Measurements from ENCODE around the gene SIRPB1. TPM values are rescaled to one million over a fixed set of nuclear protein-coding genes. Genes with fewer than 3 reads are reported as not detected.

SIRPB1 gene
- total RNA-seq, 1 experiment from 2014 or later, result 2.4 TPM

DNA sequence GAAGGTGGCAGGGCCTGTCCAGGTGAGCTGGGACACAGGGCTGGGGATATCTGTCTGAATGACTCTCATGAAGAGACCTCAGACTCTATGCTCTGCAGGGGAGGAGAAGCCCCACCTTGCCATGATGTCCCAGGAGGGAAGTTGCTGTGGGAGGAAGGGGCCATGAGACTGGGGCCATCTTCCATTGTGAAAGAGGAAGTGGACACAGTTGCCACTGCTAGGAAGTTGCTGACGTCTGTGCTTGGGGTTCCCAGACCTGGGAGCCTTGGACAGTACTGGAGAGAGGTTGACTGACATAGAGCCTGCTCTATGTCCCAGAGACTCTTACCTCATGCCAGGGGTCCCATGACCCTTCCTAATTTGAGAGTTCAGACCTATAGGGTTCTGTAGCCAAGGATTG lies 24.5 kb downstream of the SIRPB1 start:
- Mint-ChIP-seq H3K9me3 (ENCODE audit: unreplicated experiment) (no peaks in the 10 kb centered on the region), H3K27me3 (ENCODE audit: insufficient read depth, unreplicated experiment) (no peaks in the 10 kb centered on the region), H3K4me1 (ENCODE audit: insufficient read depth, unreplicated experiment) (no peaks in the 10 kb centered on the region), H3K4me3 (ENCODE audit: unreplicated experiment) (no peak overlapping the region), H3K36me3 (ENCODE audit: insufficient read depth, unreplicated experiment) (no peaks in the 10 kb centered on the region), H3K27ac (ENCODE audit: low read depth, unreplicated experiment) (no peak overlapping the region)
- ChIA-PET CTCF (no interaction called here), POLR2A (no interaction called here)
- BruUV-seq (replicated peaks), result no TSS peak
- intact Hi-C loops (cut with micrococcal nuclease), result no loop called here
- no peak for TF ChIP-seq CTCF (IDR thresholded peaks at IDR 0.05; ENCODE audit: unreplicated experiment)
- DNase-seq (ENCODE audit: unreplicated experiment), result no peak

DNA sequence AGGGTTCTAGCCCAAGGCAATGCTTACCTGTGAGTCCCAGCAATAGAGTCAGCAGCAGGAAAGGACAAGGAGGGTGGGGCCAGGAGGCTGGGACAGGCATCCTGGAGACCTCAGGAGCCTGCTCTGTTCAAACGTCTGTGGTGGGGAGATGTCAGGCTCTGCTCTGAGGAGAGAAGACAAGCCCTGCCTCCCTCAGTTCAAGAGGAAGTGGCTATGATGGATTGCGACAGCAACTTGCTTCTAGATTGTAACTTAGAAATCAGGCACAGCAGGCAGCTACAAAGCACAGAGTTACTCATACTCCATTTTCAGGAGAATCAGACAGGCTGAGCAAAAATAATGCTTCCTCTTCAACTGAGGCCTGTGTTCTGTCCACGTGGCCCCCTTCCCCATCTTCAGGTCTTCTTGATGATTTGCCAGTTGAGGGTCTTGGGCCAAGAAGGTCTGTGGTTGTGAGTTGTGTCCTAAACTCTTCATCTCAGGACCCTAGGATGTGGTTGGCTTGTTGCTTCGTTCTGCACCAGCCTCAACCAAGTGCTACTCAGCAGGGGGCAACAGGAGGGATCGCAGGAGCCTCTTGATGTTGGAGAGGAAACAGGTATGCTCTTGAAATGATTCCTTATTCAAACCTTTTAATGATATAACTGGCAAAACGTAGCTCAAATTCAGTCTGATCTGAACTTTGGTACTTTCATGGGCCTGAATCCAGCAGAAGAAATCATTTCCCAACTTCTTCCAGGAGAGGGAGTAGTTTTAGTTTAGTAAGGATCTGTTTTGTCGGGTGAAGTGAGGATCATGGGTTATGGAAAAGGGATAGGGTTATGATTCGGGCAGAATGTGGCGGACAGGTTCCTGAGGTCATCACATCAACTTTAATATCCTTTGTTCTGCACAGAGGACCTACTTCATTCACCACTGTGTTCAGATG lies 31.0 kb downstream of the SIRPB1 start:
- Mint-ChIP-seq H3K27ac (ENCODE audit: low read depth, unreplicated experiment) (no peak overlapping the region), H3K36me3 (ENCODE audit: insufficient read depth, unreplicated experiment) (no peaks in the 10 kb centered on the region), H3K4me3 (ENCODE audit: unreplicated experiment) (no peak overlapping the region), H3K4me1 (ENCODE audit: insufficient read depth, unreplicated experiment) (no peaks in the 10 kb centered on the region), H3K9me3 (ENCODE audit: unreplicated experiment) (no peaks in the 10 kb centered on the region), H3K27me3 (ENCODE audit: insufficient read depth, unreplicated experiment) (no peaks in the 10 kb centered on the region)
- CTCF ChIA-PET, result no interaction called here
- no peak for DNase-seq (ENCODE audit: unreplicated experiment)
- TF ChIP-seq CTCF (IDR thresholded peaks at IDR 0.05; ENCODE audit: unreplicated experiment), result no peak
- no TSS peak for BruUV-seq (replicated peaks)
- intact Hi-C loops (cut with micrococcal nuclease), result no loop called here
- POLR2A ChIA-PET, result no interaction called here

- no peaks in the 10 kb centered on the region for H3K36me3 Mint-ChIP-seq (ENCODE audit: insufficient read depth, unreplicated experiment)
- H3K4me3 Mint-ChIP-seq (ENCODE audit: unreplicated experiment), result no peak overlapping the region
- no peak for DNase-seq (ENCODE audit: unreplicated experiment)
- H3K4me1 Mint-ChIP-seq (ENCODE audit: insufficient read depth, unreplicated experiment), result no peaks in the 10 kb centered on the region
- CTCF ChIA-PET, result no interaction called here
- no peak overlapping the region for H3K27ac Mint-ChIP-seq (ENCODE audit: low read depth, unreplicated experiment)
- POLR2A ChIA-PET, result no interaction called here
- no peaks in the 10 kb centered on the region for H3K27me3 Mint-ChIP-seq (ENCODE audit: insufficient read depth, unreplicated experiment)
- no peak for TF ChIP-seq CTCF (IDR thresholded peaks at IDR 0.05; ENCODE audit: unreplicated experiment)
- no peaks in the 10 kb centered on the region for H3K9me3 Mint-ChIP-seq (ENCODE audit: unreplicated experiment)
- no TSS peak for BruUV-seq (replicated peaks)
- intact Hi-C loops (cut with micrococcal nuclease), result no loop called here
Observed at GRCh38 chr20:1587781-1588532, 31.9 kb downstream of the SIRPB1 start.

GRCh38 chr20:1579488-1579887 lies 40.3 kb downstream of the SIRPB1 start:
- ChIA-PET POLR2A (no interaction called here), CTCF (interaction anchor here (0.6 kb wide), 1 partner anchor 512 kb away, joined by 3 read pairs; no protein-coding TSS in a partner anchor)
- Mint-ChIP-seq H3K27ac (ENCODE audit: low read depth, unreplicated experiment) (no peak overlapping the region), H3K9me3 (ENCODE audit: unreplicated experiment) (no peaks in the 10 kb centered on the region), H3K4me1 (ENCODE audit: insufficient read depth, unreplicated experiment) (peaks cover 6% of the 10 kb centered on the region), H3K27me3 (ENCODE audit: insufficient read depth, unreplicated experiment) (no peaks in the 10 kb centered on the region), H3K4me3 (ENCODE audit: unreplicated experiment) (no peak overlapping the region), H3K36me3 (ENCODE audit: insufficient read depth, unreplicated experiment) (no peaks in the 10 kb centered on the region)
- BruUV-seq (replicated peaks), result no TSS peak
- intact Hi-C loops (cut with micrococcal nuclease), result no loop called here
- TF ChIP-seq CTCF (IDR thresholded peaks at IDR 0.05; ENCODE audit: unreplicated experiment), result no peak
- no peak for DNase-seq (ENCODE audit: unreplicated experiment)

Data from MCF 10A (cell line).